Hepatocyte (in vitro differentiated cells): Measurements from ENCODE around the gene PIF1. TPM values are rescaled to one million over a fixed set of nuclear protein-coding genes. Genes with fewer than 3 reads are reported as not detected.

Experiments
- DNase-seq: peaks from one replicate; pipeline ENCODE4 v3.0.0-alpha.2; 2016; ENCODE audit warnings: low spot score
- H2AFZ ChIP-seq: fragments of 200-600 bp; sonication (generic); 2 replicates; pipeline ENCODE4 v1.6.0; 2016; ENCODE audit warnings: antibody characterized with exemption, mild to moderate bottlenecking
- H3K27ac ChIP-seq: fragments of 200-600 bp; sonication (generic); 2 replicates; pipeline ENCODE4 v1.5.1; 2016; ENCODE audit warnings: mild to moderate bottlenecking
- H3K27me3 ChIP-seq: fragments of 200-600 bp; sonication (generic); 2 replicates; pipeline ENCODE4 v1.6.1; 2016
- H3K36me3 ChIP-seq: fragments of 200-600 bp; sonication (generic); replicated peaks from 2 replicates; pipeline ENCODE4 v1.5.1; 2016; ENCODE audit warnings: low read depth; ENCODE audit not compliant: insufficient read depth
- H3K4me1 ChIP-seq: fragments of 200-600 bp; sonication (generic); 2 replicates; pipeline ENCODE4 v1.5.1; 2016; ENCODE audit warnings: mild to moderate bottlenecking, moderate library complexity; ENCODE audit not compliant: insufficient read depth
- H3K4me2 ChIP-seq: fragments of 200-600 bp; sonication (generic); 2 replicates; pipeline ENCODE4 v1.6.0; 2016
- H3K4me3 ChIP-seq: fragments of 200-600 bp; sonication (generic); 2 replicates; pipeline ENCODE4 v1.5.1; 2016; ENCODE audit warnings: mild to moderate bottlenecking
- H3K79me2 ChIP-seq: fragments of 200-600 bp; sonication (generic); 2 replicates; pipeline ENCODE4 v1.6.0; 2017; ENCODE audit warnings: mild to moderate bottlenecking
- H3K9me2 ChIP-seq: fragments of 200-600 bp; sonication (generic); replicated peaks from 2 replicates; pipeline ENCODE4 v1.6.0; 2017; ENCODE audit warnings: mild to moderate bottlenecking; ENCODE audit not compliant: insufficient read depth
- H3K9me3 ChIP-seq: fragments of 200-600 bp; sonication (generic); 2 replicates; pipeline ENCODE4 v1.5.1; 2016; ENCODE audit warnings: low read depth, mild to moderate bottlenecking
- H4K20me1 ChIP-seq: fragments of 200-600 bp; sonication (generic); 2 replicates; pipeline ENCODE4 v1.6.0; 2016; ENCODE audit warnings: mild to moderate bottlenecking; ENCODE audit not compliant: insufficient read depth, poor library complexity, severe bottlenecking
- CTCF ChIP-seq: fragments of 200-600 bp; sonication (generic); IDR thresholded peaks from 2 replicates; pipeline ENCODE4 v1.5.1; 2016; ENCODE audit warnings: antibody characterized with exemption, mild to moderate bottlenecking; ENCODE audit not compliant: poor library complexity
- EZH2 ChIP-seq: fragments of 200-600 bp; sonication (generic); IDR thresholded peaks from 2 replicates; pipeline ENCODE4 v1.6.1; 2016; ENCODE audit warnings: antibody characterized with exemption, mild to moderate bottlenecking, borderline replicate concordance
- EZH2phosphoT487 ChIP-seq: fragments of 200-600 bp; sonication (generic); IDR thresholded peaks from one replicate; pipeline ENCODE4 v1.6.1; 2018; ENCODE audit warnings: antibody characterized with exemption, mild to moderate bottlenecking, low read depth, moderate library complexity; ENCODE audit not compliant: unreplicated experiment, severe bottlenecking
- WGBS: methylation state at CpG from one replicate; pipeline ENCODE4 v1.1.6; 2016; ENCODE audit warnings: low lambda C conversion rate; ENCODE audit errors: missing lambda C conversion rate; 5-methylcytosine and 5-hydroxymethylcytosine counted together
- polyA plus RNA-seq: library from polyadenylated mRNA; unstranded; fragments of >200 nt; fragmentation: Nextera tagmentation; extraction: Ambion mirVana; gene quantifications from 2 replicates; pipeline ENCODE4 v1.2.1, GENCODE V29; 2016
- total RNA-seq: library from RNA; depleted of rRNA; stranded (reverse); fragments of >200 nt; gene quantifications from 2 replicates; pipeline ENCODE4 v1.2.3, GENCODE V29; 2014

The PIF1 gene
- total and polyA plus RNA-seq, 2 experiments from 2014 or later = 1.5 to 3.3 TPM

GRCh38 chr15:64847016-64847415 is 21.6 kb upstream of the PIF1 start:
- WGBS = 90% methylated on average over 3 of the region's 3 CpGs
- Histone ChIP-seq H3K27me3 (no peaks in the 10 kb centered on the region), H3K4me1 (peaks cover 21% of the 10 kb centered on the region), H3K36me3 (no peaks in the 10 kb centered on the region), H4K20me1 (peaks cover 6% of the 10 kb centered on the region), H3K4me3 (no peak overlapping the region), H3K79me2 (peaks cover 62% of the 10 kb centered on the region), H3K9me3 (no peaks in the 10 kb centered on the region), H3K4me2 (no peak overlapping the region), H3K27ac (no peak overlapping the region), H3K9me2 (no peaks in the 10 kb centered on the region), H2AFZ (no peak overlapping the region)
- TF ChIP-seq EZH2 = no peak
- TF ChIP-seq EZH2phosphoT487 = no peak
- TF ChIP-seq CTCF = no peak
- DNase-seq = no peak

- Histone ChIP-seq H3K4me1 (peaks cover 21% of the 10 kb centered on the region), H3K9me3 (no peaks in the 10 kb centered on the region), H3K27me3 (no peaks in the 10 kb centered on the region), H3K4me3 (no peak overlapping the region), H3K79me2 (peaks cover 64% of the 10 kb centered on the region), H3K36me3 (no peaks in the 10 kb centered on the region), H4K20me1 (peaks cover 6% of the 10 kb centered on the region), H2AFZ (no peak overlapping the region), H3K4me2 (peak overlapping the region; percentile 94), H3K9me2 (no peaks in the 10 kb centered on the region), H3K27ac (no peak overlapping the region)
- DNase-seq = no peak
- 93% methylated on average over 13 of the region's 13 CpGs for WGBS
- TF ChIP-seq CTCF = no peak
- TF ChIP-seq EZH2 = no peak
- TF ChIP-seq EZH2phosphoT487 = no peak
These were observed 20.6 kb upstream of the PIF1 start for GRCh38 chr15:64845831-64846595.

GRCh38 chr15:64845183-64845611 is 19.8 kb upstream of the PIF1 start:
- Histone ChIP-seq H3K36me3 (no peaks in the 10 kb centered on the region), H3K27ac (peak overlapping the region; percentile 73), H3K27me3 (no peaks in the 10 kb centered on the region), H3K9me2 (no peaks in the 10 kb centered on the region), H3K4me2 (peak overlapping the region; percentile 94), H3K79me2 (peaks cover 64% of the 10 kb centered on the region), H3K9me3 (no peaks in the 10 kb centered on the region), H3K4me3 (no peak overlapping the region), H3K4me1 (peaks cover 25% of the 10 kb centered on the region), H4K20me1 (peaks cover 6% of the 10 kb centered on the region), H2AFZ (no peak overlapping the region)
- no peak for DNase-seq
- TF ChIP-seq EZH2phosphoT487 (no peak), CTCF (no peak), EZH2 (no peak)
- 75% methylated on average over 2 of the region's 2 CpGs for WGBS
